ENCODE data around the gene DCDC2C.

- TF ChIP-seq CTCF (IDR thresholded peaks at IDR 0.05): no peak
- no peak for TF ChIP-seq EZH2phosphoT487 (IDR thresholded peaks at IDR 0.05)
Measured at GRCh38 chr2:3696545-3696944, 6.8 kb upstream of the DCDC2C start.

All from neural progenitor cell (in vitro differentiated cells).